Measurements from ENCODE around the gene ASXL1.

The ASXL1 gene

DNA sequence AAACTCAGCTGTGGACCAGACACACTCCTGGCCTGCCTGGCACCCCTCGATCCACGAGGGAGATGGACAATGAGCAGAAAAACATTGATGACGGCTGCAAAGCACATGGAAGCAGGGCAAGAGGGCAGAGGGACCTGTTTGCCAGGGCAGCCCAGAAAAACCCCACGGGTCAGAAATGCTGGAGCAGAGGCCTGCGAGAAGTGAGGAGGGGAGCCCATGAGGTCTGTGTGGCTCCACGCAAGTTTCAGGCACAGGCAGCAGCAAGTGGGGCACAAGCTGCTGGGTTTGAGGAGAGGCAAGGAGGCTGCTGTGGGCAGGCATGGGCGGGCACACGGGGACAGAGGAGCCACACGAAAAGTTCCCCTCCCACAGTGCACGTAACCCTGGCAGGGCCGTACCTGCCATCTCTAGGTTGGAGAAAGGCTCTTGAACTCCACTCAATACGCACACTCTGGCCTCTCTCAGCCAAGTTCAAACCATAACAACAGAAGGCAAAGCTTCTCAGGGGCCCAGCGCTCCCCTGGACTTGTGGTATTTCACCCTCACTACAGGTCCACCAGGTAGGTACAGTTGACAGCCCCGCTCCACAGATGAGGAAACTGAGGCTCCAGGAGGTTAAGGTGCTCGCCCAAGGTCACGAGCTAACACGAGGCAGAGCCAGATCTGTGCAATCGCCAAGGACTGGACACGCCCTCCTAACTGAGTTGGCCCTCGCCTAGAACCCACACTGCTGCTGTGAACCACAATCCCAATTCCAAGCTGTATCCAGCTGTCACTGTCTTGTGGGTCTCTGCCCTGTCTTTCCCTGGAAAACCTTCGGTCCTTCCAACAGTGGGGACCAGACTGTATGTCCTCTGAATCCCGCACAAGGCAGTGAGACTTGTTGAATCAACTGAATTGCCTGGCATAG lies 118.8 kb downstream of the ASXL1 start:
- FAIRE-seq (no peak), DNase-seq (ENCODE audit: insufficient read length, low spot score) (no peak)

DNA sequence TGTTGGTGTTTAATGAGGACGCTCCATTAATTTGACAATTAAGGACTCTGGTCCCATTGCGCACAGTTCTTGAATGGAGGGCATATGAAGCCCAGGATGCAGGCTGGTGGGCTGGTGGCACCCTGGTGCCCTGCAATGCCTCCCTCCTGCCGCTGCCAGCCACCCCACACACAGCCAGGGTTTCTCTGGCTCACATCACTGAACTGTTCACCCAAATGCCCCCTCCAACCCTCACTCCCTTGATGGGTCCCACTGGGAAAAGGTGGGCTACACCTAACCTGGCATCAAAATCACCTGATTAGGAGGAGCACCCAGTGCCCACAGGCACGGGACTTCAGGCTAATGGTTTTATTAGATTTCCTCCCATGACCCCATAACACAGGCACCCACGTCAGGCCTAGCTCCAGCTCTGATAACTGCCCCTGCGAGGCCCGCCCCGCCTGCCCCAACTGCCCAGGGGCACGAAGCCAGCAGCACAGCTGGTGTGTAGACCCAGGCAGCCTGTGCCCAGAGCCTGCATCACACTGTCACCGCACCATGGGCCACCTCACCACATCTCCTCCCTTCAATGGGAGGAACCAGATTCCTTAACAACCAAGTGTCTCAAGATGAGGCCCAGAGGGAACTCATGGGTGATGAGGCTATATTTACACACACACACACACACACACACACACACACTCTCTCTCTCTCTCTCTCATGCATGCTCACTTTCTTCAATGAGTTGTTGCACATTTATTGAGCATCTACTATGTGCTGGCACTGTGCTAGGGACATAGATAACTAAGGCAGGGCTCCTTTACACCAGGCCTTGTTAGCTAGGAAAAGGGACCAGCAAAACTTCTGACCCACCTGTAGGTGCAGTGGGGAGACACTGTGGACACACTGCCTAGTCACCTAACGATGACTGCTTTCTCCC lies 119.7 kb downstream of the ASXL1 start:
- FAIRE-seq (no peak), DNase-seq (ENCODE audit: insufficient read length, low spot score) (no peak)

DNA sequence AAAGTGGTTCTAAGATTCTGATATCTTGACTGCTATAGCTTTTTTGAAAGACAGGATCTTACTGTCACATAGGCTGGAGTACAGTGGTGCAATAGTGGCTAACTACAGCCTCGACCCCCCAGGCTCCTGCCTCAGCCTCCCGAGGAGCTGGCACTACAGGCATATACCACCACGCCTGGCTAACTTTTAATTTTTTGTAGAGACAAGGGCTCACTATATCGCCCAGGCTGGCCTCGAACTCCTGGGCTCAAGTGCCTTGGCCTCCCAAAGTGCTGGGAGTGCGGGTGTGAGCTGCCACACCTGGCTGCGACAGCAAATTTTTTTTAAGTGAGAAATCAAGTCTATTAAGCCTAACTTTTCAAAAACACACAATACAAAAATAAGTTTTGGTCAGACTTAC lies 120.4 kb downstream of the ASXL1 start:
- FAIRE-seq (no peak), DNase-seq (ENCODE audit: insufficient read length, low spot score) (no peak)

GRCh38 chr20:32479012-32479411 lies 120.9 kb downstream of the ASXL1 start:
- DNase-seq (ENCODE audit: insufficient read length, low spot score), result no peak
- no peak for FAIRE-seq

GRCh38 chr20:32479697-32480171 lies 121.6 kb downstream of the ASXL1 start:
- FAIRE-seq (no peak), DNase-seq (ENCODE audit: insufficient read length, low spot score) (no peak)

GRCh38 chr20:32480371-32481241 lies 122.5 kb downstream of the ASXL1 start:
- FAIRE-seq (no peak), DNase-seq (ENCODE audit: insufficient read length, low spot score) (no peak)

GRCh38 chr20:32481311-32482142 lies 123.4 kb downstream of the ASXL1 start:
- FAIRE-seq, result no peak
- no peak for DNase-seq (ENCODE audit: insufficient read length, low spot score)

- DNase-seq (ENCODE audit: insufficient read length, low spot score), result no peak
- FAIRE-seq, result no peak
Measured at GRCh38 chr20:32482143-32482441, 124.0 kb downstream of the ASXL1 start.

DNA sequence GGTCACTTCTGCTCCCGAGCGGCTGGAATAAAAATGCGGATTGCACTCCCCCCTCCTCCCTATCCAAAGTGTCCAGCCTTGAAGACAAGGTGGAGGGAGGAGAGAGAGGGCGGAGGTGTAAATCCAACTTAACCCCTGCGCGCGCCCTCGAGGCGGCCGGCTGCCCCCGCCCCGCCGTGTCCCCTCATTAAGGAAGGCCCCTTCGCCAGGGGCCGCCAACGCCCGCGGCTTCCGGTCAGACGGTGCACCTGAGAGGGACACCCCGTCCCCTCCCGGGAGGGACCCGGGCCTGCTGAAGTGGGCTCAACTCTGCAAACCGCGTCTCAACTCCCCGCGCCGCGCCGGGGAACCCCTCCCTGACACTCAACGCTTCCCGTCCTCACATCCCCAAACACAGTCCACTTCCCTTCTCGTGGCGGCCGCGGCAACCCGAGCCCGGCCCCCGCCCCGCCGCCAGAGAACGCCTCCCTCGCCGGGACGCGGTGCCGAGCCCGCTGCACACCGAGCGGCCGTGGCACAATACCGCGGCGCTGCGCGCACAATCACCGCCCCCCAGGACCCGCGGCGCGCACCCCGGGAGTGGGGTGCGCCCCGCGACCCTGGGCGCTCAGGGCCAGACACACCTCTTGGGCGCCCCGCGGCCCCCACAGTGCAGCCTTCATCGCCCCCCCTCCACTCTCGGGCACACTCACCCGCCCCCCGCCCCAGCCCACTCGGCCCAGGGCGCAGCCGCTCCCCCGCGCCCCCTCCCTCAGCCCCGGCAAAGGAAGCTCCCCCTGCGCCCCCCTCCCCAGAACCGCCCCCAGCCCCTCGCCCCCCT lies 124.5 kb downstream of the ASXL1 start:
- DNase-seq (ENCODE audit: insufficient read length, low spot score) (no peak), FAIRE-seq (no peak)

DNA sequence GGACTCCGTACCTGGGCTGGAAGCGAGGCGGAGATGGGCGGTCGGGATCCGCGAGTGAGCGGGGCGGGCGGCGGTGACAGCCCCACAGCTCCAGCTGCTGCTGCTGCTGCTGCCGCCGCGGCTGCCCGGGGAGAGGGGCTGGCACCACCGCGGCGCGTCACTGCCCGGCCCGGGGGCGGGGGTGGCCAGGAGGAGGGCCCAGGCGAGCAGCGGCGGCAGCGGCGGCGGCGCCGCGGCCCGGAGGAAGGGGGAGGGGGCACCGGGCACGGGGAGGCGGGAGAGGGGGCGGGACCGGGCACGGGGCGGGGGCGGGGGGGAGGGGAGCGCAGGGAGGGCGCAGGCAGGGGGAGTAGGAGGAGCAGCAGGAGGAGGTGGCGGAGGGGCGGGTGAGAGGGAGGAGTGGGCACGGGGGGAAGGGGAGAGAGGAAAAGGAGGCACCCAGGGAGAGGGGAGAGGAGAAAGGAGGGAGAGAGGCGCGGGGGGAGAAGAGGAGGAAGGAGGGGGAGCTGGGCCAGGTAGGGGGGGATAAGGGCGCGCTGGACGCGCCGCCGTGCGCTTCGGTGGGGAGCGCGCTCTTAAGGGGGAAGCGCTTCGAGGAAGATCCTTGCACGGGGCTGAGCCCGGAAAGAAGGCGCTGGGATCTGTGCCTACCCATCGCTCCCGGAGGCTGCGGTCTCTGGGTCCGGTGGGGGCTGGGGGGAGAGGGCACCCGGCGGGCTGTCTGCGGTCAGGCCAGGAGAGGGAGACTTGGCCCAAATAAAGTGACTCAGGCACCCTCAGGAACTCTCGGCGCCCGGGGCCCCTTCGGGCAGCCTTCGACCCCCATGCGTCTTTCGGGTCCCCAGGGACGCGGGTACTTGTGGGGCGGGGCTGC lies 125.5 kb downstream of the ASXL1 start:
- DNase-seq (ENCODE audit: insufficient read length, low spot score) (no peak), FAIRE-seq (no peak)

DNA sequence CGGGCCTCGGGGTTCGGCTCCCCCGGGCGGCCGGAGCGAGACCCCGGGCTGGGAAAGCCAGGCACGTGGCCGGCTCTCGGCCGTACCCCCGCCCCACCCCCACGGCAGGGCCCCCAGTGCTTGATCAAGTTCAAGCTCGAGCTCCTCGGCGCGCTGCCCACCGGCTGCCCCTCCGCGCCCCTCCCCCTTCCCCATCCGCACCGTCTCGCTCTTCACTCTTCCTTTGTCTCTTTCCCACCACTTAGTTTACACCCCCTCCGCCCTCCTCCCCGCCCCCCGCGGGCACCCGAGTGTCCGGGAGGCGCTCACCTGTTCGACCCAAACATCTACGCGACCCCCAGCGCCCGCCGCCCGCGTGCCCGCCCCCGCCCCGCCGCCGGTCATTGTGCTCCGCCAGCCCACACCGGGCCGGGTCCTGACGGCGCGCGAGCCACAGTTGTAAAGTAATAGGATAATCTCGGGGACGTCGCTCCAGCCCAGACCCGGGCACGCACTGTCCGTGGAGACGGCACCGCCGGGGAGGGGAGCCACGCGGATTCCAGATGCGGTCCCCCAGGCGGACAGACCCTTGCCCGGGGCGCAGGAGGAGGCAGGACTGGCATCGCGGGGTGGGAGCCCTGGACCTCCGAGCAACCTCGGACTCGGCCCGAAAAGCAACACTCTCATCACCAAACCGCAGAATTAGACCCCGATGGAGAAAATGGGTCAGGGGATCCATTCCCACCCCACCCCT lies 126.3 kb downstream of the ASXL1 start:
- FAIRE-seq (no peak), DNase-seq (ENCODE audit: insufficient read length, low spot score) (no peak)

DNA sequence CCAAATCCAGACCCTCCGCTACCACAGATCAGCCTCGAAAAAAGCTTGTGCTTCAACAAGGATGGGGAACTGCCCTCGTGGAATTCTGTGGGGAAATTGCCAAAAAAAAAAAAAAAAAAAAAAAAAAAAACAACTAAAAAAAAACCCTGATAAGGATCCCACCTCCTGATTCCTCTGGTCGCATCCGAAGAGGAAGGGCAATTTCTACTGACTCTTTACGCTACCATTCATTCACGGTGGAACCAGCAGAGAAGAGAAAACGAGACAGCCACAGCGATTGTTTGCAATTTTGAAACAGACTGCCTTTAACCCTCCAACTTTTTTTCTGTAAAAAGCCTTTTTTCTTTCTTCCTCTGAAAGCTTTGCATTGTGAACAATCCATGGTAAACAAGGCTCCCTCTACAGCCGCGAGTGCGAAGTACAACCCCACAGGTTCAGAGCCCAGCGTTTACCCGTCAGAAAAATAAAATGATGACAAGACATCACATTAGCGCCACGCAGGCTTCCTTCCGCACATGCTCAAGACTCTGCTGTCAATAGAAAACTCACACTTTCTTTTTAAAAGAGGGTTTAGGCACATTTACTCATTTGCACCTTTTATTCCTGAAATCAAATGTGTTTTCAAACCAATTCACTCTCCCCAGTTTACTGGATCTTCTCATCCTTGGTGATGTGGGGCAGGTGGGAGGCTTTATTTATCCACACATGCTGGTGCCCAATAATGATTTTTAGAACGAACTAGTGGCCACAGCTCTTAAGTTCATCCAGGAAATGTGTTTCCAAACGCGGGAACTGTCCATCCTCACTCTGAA lies 127.0 kb downstream of the ASXL1 start:
- peak; percentile 81 for FAIRE-seq
- peak; percentile 63 for DNase-seq (ENCODE audit: insufficient read length, low spot score)

DNA sequence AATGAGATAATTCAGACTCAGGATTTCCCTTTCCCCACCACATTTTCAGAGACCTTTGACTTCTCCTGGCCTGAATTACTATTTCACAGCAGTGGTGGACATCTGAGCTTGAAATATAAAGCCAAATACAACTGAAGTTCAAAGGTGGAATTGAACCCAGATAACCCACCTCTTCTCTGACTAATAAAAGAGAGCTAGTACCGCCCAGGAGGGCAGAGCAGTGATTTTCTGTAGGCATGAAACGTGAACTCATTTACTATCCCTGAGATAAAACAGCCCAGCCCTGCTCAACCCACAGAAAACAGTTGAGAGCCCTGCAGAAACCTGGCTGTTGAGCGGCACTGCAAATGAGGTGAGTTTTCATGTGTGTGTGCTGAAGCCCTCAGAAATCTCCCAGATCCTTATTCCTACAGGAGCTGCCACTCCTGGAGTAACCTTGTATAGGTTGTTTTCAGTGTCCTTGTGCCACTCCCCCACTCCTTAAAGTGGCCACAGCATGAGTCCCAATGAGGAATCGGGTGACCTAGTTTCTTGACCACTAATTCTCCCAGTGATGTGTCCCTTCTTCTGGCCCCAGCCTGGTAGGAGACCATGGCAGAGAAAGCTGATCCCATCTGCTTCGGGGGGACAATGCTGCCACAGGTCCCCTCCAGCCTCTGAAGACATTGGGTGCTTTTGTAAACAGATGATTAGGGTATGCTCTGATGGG lies 127.8 kb downstream of the ASXL1 start:
- FAIRE-seq, result no peak
- no peak for DNase-seq (ENCODE audit: insufficient read length, low spot score)

DNA sequence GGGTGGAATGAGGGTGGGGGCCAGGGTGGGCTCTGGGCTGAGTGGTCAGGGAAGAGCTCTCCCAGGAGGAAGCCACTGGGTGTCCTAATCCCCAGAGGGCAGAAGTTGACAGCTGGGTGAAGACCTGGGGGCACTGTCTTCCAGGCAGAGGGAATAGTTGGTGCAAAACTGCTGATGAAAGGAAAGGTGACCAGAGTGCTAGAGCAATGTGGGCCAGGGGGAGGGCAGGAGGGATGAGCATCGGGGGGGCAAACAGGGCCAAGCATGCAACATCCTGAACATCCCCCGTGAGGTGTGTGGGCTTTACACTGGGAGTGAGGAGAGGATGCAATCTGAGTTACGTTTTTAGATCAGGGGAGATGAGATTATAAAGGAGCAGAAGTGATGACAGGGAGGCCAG lies 129.2 kb downstream of the ASXL1 start:
- FAIRE-seq, result no peak
- no peak for DNase-seq (ENCODE audit: insufficient read length, low spot score)

GRCh38 chr20:32488066-32488838 lies 130.1 kb downstream of the ASXL1 start:
- FAIRE-seq, result no peak
- DNase-seq (ENCODE audit: insufficient read length, low spot score), result no peak

Measured in GM19239 (cell line).